GM18858 (cell line): Measurements from ENCODE around the gene IQSEC1.

Source experiments
- ATAC-seq: cut with Tn5 transposase; IDR thresholded peaks from one replicate; pipeline ENCODE4 v1.9.1; 2021; ENCODE audit not compliant: unreplicated experiment

Gene IQSEC1

GRCh38 chr3:12957824-12958792 is 115.1 kb downstream of the IQSEC1 start:
- no peak for ATAC-seq

- ATAC-seq = no peak
Measured at GRCh38 chr3:12957339-12957738, 115.9 kb downstream of the IQSEC1 start.

- ATAC-seq = no peak
Measured at GRCh38 chr3:12956316-12956660, 116.9 kb downstream of the IQSEC1 start.

GRCh38 chr3:12955651-12956315 is 117.4 kb downstream of the IQSEC1 start:
- no peak for ATAC-seq

- peak; percentile 48 for ATAC-seq
Measured at GRCh38 chr3:12954891-12955650, 118.2 kb downstream of the IQSEC1 start.

GRCh38 chr3:12954180-12954579 is 119.0 kb downstream of the IQSEC1 start:
- ATAC-seq = no peak

GRCh38 chr3:12953201-12953995 is 119.8 kb downstream of the IQSEC1 start:
- no peak for ATAC-seq

GRCh38 chr3:12952343-12953200 is 120.7 kb downstream of the IQSEC1 start:
- ATAC-seq = no peak

- ATAC-seq = peak; percentile 42
Measured at GRCh38 chr3:12948891-12949711, 124.1 kb downstream of the IQSEC1 start.

GRCh38 chr3:12948371-12948770 is 124.9 kb downstream of the IQSEC1 start:
- no peak for ATAC-seq

GRCh38 chr3:12947504-12948369 is 125.5 kb downstream of the IQSEC1 start:
- no peak for ATAC-seq

- no peak for ATAC-seq
Measured at GRCh38 chr3:12946649-12947316, 126.4 kb downstream of the IQSEC1 start.

- ATAC-seq = no peak
Measured at GRCh38 chr3:12946251-12946648, 127.0 kb downstream of the IQSEC1 start.

- ATAC-seq = no peak
Measured at GRCh38 chr3:12944849-12945248, 128.4 kb downstream of the IQSEC1 start.

- no peak for ATAC-seq
Measured at GRCh38 chr3:12944413-12944812, 128.8 kb downstream of the IQSEC1 start.

- ATAC-seq = no peak
Measured at GRCh38 chr3:12943124-12944021, 129.9 kb downstream of the IQSEC1 start.
